Measurements from ENCODE around the gene KIF13A.
"Not testable (repeated sequence)": the region's sequence is repeated elsewhere in the genome, so short reads cannot be mapped to it uniquely, and the experiment has no call there.

Gene KIF13A

DNA sequence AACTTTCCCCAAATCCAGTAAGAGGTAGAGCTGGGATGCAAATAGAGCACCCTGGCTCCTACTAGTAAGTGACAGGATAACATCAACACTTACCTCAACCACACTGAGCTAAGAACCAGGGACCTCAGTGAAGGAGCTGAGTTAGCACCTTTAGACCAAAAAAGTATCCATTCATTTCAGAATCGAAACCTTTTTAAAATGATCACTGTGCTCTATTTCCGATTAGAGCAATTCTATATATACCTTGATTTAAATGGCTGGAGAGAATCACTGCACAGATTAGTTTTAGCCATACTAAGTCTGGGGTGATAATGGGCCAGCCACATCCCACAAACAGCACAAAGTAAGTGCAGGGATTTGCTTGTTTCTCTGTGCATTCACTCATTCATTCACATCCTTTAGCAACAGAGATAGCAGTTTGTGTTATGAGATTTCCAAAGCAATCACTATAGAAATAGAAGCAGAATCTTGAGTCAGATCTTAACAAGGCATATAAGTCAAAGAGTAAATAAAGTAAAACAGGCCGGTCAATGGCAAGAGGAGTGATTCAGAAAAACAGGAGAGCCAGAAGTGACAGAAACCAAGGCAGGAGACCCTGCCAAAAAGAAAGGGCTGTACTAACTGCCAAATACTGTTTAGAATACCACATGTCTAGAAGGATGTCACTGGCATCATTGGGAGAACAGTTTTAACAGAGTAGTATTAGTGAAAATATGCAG, 136.3 kb downstream of the KIF13A start:
- TF ChIP-seq CTCF (IDR thresholded peaks at IDR 0.05), result no peak
- H3K27ac ChIP-seq, result peak overlapping the region; percentile 19 to 78
- peak overlapping the region; percentile 19 for H3K4me3 ChIP-seq
- no peak for DNase-seq (ENCODE audit: low spot score)

DNA sequence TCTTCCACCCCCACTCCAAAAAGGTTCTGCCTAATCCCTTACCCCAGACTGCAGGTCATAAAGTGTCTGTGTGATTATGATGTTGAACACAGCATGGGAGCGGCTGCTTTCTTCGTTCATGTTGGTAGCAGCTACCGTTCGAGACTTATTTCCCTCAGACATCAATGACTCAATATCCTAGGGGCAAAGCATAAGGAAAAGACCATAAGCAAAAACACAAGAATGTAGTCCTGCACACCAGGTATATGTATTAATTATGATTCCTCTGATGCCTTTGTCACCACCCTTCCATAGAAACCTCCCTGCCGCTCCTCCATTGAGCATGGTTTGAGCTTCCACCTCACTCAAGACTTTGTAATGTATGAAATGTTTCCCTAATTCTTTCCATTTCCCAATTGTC, 137.2 kb downstream of the KIF13A start:
- no peak overlapping the region for H3K27ac ChIP-seq
- no peak for TF ChIP-seq CTCF (IDR thresholded peaks at IDR 0.05)

DNA sequence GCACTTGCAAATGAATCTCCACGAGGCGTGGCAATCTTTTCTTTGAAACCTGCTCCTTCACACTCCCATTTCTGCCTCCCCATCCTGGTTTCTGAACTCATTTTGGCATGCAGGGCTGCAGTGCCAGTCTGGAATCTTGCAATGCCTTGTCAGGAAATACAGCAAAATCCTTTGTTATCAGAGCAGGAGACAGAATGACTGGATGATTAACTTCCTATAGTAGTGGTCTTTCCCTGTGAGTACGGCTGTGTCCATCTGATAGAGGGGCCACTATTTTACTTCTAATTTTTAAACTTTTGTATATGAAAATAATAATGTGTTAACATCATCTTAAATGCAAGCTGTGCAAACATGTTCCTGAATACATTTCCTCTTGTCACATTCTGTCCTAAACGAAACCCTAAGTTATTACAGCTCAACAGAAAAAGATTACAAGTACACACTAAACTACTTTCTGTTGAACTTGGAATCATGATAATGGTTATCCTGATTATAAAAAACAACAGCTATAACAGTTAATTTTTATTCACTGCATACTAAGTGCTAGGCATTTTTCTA, 140.2 kb downstream of the KIF13A start:
- Histone ChIP-seq H3K4me3 (no peak overlapping the region), H3K27ac (peak overlapping the region in 1 of 2 donors; percentile 19)
- DNase-seq (ENCODE audit: low spot score), result no peak
- no peak for TF ChIP-seq CTCF (IDR thresholded peaks at IDR 0.05)

More for the DNA sequence above, 137.2 kb downstream of the KIF13A start:
- DNase-seq (ENCODE audit: low spot score), result no peak
- no peak overlapping the region for H3K4me3 ChIP-seq

- DNase-seq (ENCODE audit: low spot score), result no peak
- H3K27ac ChIP-seq, result peak overlapping the region in 1 of 2 donors; percentile 19
- H3K4me3 ChIP-seq, result no peak overlapping the region
- no peak for TF ChIP-seq CTCF (IDR thresholded peaks at IDR 0.05)
These were observed 140.7 kb downstream of the KIF13A start for GRCh38 chr6:17846762-17847161.

- Histone ChIP-seq H3K4me3 (no peak overlapping the region), H3K27ac (no peak overlapping the region)
- DNase-seq (ENCODE audit: low spot score), result no peak
- TF ChIP-seq CTCF (IDR thresholded peaks at IDR 0.05), result no peak
These were observed 141.8 kb downstream of the KIF13A start for GRCh38 chr6:17845598-17845997.

DNA sequence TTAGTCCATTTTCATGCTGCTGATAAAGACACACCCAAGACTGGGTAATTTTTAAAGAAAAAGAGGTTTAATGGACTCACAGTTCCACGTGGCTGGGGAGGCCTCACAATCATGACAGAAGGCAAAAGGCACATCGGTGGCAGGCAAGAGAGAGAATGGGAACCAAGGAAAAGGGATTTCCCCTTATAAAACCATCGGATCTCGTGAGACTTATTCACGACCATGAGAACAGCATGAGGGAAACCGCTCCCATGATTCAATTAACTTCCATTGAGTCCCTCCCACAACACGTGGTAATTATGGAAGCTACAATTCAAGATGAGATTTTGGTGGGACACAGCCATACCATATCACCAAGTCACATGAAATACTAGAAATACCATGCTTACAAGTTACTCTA, 142.5 kb downstream of the KIF13A start:
- H3K27ac ChIP-seq; DNase-seq (ENCODE audit: low spot score); H3K4me3 ChIP-seq: not testable (repeated sequence)

DNA sequence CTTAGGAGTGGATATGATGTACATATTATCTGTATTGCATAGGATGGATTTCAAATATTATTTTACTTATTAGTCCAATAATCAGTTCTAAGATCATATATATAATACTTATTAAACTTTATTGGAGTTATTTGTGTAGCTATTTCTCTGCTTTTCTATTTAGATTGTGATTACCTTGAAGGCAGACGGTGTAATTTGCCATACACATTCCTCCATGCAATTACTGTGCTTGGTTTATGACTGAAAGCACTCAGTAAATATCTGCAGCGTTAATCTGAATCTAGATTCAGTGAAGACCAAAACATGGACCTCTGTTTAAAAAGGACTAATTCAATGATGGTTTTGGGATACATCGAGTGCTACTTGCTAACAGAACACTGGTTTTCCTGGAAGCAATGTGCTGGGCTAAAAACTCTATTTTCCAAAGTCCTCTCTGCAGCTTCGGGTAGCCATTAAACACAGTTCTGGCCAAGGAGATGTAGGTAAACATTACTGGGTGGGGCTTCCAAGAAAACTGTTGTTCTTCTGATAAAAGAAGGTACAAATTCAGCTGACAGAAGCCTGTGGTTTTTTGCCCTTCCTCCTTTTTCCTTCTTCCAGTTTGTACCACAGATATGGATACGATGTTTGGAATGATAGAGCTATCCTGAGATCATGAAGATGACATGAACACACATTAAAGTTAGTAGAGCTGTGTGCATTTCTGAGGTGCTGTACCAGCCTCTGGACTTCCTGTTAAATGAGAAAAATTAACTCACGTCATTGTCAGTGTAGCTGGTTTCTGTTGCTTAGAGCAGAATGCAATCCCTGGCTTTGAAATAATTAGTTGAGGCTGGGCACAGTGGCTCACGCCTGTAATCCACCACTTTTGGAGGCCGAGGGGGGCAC, 144.3 kb downstream of the KIF13A start:
- Histone ChIP-seq H3K27ac (peak overlapping the region in 1 of 2 donors; percentile 24), H3K4me3 (no peak overlapping the region)
- no peak for DNase-seq (ENCODE audit: low spot score)
- no peak for TF ChIP-seq CTCF (IDR thresholded peaks at IDR 0.05)
